MM.1S (cell line): Measurements from ENCODE around the gene ADAMTS12.
"Not testable (repeated sequence)": the region's sequence is repeated elsewhere in the genome, so short reads cannot be mapped to it uniquely, and the experiment has no call there.

ENCODE experiments used
- DNase-seq: peaks from one replicate; pipeline ENCODE4 v3.0.0-alpha.2; 2015
- H2AFZ ChIP-seq: fragments of 300-600 bp; sonication (generic); 2 replicates; pipeline ENCODE4 v1.6.0; 2016; ENCODE audit warnings: antibody characterized with exemption, low read length
- H3F3A ChIP-seq: fragments of 300-600 bp; sonication (generic); 2 replicates; pipeline ENCODE4 v1.6.1; 2016; ENCODE audit warnings: mild to moderate bottlenecking, antibody characterized with exemption, low read length, moderate library complexity, mixed read lengths; ENCODE audit not compliant: insufficient read depth
- H3K27ac ChIP-seq: fragments of 300-600 bp; sonication (generic); 2 replicates; pipeline ENCODE4 v1.5.1; 2016; ENCODE audit warnings: mild to moderate bottlenecking, low read length
- H3K27me3 ChIP-seq: fragments of 300-600 bp; sonication (generic); replicated peaks from 2 replicates; pipeline ENCODE4 v1.6.0; 2016; ENCODE audit warnings: low read length; ENCODE audit not compliant: insufficient read depth
- H3K36me3 ChIP-seq: fragments of 300-600 bp; sonication (generic); replicated peaks from 2 replicates; pipeline ENCODE4 v1.6.1; 2016; ENCODE audit warnings: mild to moderate bottlenecking, low read length, mixed read lengths; ENCODE audit not compliant: insufficient read depth
- H3K4me1 ChIP-seq: fragments of 300-600 bp; sonication (generic); 2 replicates; pipeline ENCODE4 v1.6.1; 2016; ENCODE audit warnings: low read length, mixed read lengths
- H3K4me2 ChIP-seq: fragments of 300-600 bp; sonication (generic); 2 replicates; pipeline ENCODE4 v1.6.0; 2016; ENCODE audit warnings: low read depth, low read length
- H3K4me3 ChIP-seq: fragments of 300-600 bp; sonication (generic); 2 replicates; pipeline ENCODE4 v1.5.1; 2016; ENCODE audit warnings: low read length, mixed read lengths
- H3K79me2 ChIP-seq: fragments of 300-600 bp; sonication (generic); 2 replicates; pipeline ENCODE4 v1.6.1; 2016; ENCODE audit warnings: mixed run types, low read length, mixed read lengths
- H3K9ac ChIP-seq: fragments of 300-600 bp; sonication (generic); 2 replicates; pipeline ENCODE4 v1.6.1; 2016; ENCODE audit warnings: low read length, mixed read lengths
- H3K9me2 ChIP-seq: fragments of 300-600 bp; sonication (generic); replicated peaks from 2 replicates; pipeline ENCODE4 v1.6.1; 2016; ENCODE audit warnings: mild to moderate bottlenecking, low read length, mixed read lengths; ENCODE audit not compliant: insufficient read depth
- H3K9me3 ChIP-seq: fragments of 300-600 bp; sonication (generic); replicated peaks from 2 replicates; pipeline ENCODE4 v1.6.1; 2016; ENCODE audit warnings: mild to moderate bottlenecking, low read length, mixed read lengths; ENCODE audit not compliant: insufficient read depth
- H4K20me1 ChIP-seq: fragments of 300-600 bp; sonication (generic); 2 replicates; pipeline ENCODE4 v1.6.1; 2016; ENCODE audit warnings: mild to moderate bottlenecking, low read length, moderate library complexity, mixed read lengths; ENCODE audit not compliant: insufficient read depth
- EZH2 ChIP-seq: fragments of 300-600 bp; sonication (generic); optimal IDR thresholded peaks from 2 replicates; pipeline ENCODE3; 2017; ENCODE audit warnings: low read depth, mild to moderate bottlenecking, antibody characterized with exemption, low read length, mixed read lengths
- EZH2phosphoT487 ChIP-seq: fragments of 300-600 bp; sonication (generic); IDR thresholded peaks from 2 replicates; pipeline ENCODE4 v1.6.1; 2018; ENCODE audit warnings: antibody characterized with exemption, low read length
- TF ChIP-seq, protein P1 (sequence below): fragments of 300-600 bp; sonication (generic); IDR thresholded peaks from 2 replicates; pipeline ENCODE4 v1.5.1; 2016; ENCODE audit warnings: antibody characterized with exemption, low read length, mixed read lengths

ADAMTS12 gene

DNA sequence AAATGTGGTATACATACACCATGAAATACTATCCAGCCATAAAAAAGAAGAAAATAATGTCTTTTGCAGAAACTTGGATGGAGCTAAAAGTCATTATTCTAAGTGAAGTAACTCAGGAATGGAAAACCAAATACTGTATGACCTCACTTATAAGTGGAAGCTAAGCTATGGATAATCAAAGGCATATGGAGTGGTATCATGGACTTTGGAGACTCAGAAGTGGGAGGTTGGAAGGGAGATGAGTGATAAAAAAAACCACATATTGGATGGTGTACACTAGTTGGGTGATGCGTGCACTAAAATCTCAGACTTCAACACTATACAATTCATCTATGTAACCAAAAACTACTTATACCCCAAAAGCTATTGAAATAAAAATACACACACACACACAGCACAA lies 24.5 kb downstream of the ADAMTS12 start:
- H3K9me2 ChIP-seq = no peaks in the 10 kb centered on the region
- H3F3A ChIP-seq = no peaks in the 10 kb centered on the region
- H4K20me1 ChIP-seq = no peaks in the 10 kb centered on the region
- H3K4me3 ChIP-seq = no peak overlapping the region
- H3K27ac ChIP-seq = no peak overlapping the region
- no peaks in the 10 kb centered on the region for H3K9me3 ChIP-seq
- no peak overlapping the region for H3K9ac ChIP-seq
- no peak for DNase-seq
- H3K4me2 ChIP-seq = no peak overlapping the region
- TF ChIP-seq EZH2phosphoT487 (no peak), EZH2 (no peak)
- TF ChIP-seq, protein P1, sequence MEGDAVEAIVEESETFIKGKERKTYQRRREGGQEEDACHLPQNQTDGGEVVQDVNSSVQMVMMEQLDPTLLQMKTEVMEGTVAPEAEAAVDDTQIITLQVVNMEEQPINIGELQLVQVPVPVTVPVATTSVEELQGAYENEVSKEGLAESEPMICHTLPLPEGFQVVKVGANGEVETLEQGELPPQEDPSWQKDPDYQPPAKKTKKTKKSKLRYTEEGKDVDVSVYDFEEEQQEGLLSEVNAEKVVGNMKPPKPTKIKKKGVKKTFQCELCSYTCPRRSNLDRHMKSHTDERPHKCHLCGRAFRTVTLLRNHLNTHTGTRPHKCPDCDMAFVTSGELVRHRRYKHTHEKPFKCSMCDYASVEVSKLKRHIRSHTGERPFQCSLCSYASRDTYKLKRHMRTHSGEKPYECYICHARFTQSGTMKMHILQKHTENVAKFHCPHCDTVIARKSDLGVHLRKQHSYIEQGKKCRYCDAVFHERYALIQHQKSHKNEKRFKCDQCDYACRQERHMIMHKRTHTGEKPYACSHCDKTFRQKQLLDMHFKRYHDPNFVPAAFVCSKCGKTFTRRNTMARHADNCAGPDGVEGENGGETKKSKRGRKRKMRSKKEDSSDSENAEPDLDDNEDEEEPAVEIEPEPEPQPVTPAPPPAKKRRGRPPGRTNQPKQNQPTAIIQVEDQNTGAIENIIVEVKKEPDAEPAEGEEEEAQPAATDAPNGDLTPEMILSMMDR = no peak
- H3K4me1 ChIP-seq = no peaks in the 10 kb centered on the region
- no peaks in the 10 kb centered on the region for H3K79me2 ChIP-seq
- H3K36me3 ChIP-seq = no peaks in the 10 kb centered on the region
- no peak overlapping the region for H2AFZ ChIP-seq
- H3K27me3 ChIP-seq = no peaks in the 10 kb centered on the region

- not testable (repeated sequence) for H3K9me3 ChIP-seq, H3F3A ChIP-seq, H3K4me3 ChIP-seq, H4K20me1 ChIP-seq, H3K4me1 ChIP-seq, H3K4me2 ChIP-seq, H3K36me3 ChIP-seq, H3K9ac ChIP-seq, H3K27me3 ChIP-seq, H2AFZ ChIP-seq, H3K79me2 ChIP-seq, H3K27ac ChIP-seq, H3K9me2 ChIP-seq
- DNase-seq = peak; percentile 41
Measured at GRCh38 chr5:33859177-33859576, 32.6 kb downstream of the ADAMTS12 start.

GRCh38 chr5:33857037-33857436 lies 34.8 kb downstream of the ADAMTS12 start:
- TF ChIP-seq, protein P1 = no peak
- no peak for TF ChIP-seq EZH2
- TF ChIP-seq EZH2phosphoT487 = no peak
- H3K27ac ChIP-seq = no peak overlapping the region

DNA sequence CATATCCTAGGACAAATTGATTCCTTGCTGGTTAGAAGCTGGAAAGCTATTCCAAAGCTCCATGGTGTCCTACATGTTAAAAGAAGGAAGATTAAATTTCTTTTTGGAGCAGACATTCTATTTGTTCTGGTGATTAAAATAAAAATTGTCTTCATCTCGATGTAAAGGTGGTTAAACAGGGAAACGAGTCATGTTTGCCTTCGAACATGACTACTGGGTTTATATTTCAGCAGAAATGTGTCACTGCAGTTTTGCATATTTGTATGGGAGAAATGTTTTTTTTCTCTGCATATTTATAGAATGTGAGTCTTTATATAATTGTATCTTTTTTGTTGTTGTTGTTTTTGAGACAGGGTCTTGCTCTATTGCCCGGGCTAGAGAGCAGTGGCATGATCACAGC lies 36.4 kb downstream of the ADAMTS12 start:
- H3K79me2 ChIP-seq = no peaks in the 10 kb centered on the region
- no peak overlapping the region for H3K27ac ChIP-seq

More at GRCh38 chr5:33857037-33857436, 34.8 kb downstream of the ADAMTS12 start:
- no peak overlapping the region for H3K4me2 ChIP-seq
- no peaks in the 10 kb centered on the region for H3K9me3 ChIP-seq
- H3K4me3 ChIP-seq = no peak overlapping the region
- no peaks in the 10 kb centered on the region for H3F3A ChIP-seq
- DNase-seq = no peak
- H3K27me3 ChIP-seq = no peaks in the 10 kb centered on the region
- H3K79me2 ChIP-seq = no peaks in the 10 kb centered on the region
- no peaks in the 10 kb centered on the region for H3K9me2 ChIP-seq
- no peaks in the 10 kb centered on the region for H4K20me1 ChIP-seq
- H3K4me1 ChIP-seq = no peaks in the 10 kb centered on the region
- no peaks in the 10 kb centered on the region for H3K36me3 ChIP-seq
- no peak overlapping the region for H3K9ac ChIP-seq
- no peak overlapping the region for H2AFZ ChIP-seq

More for the DNA sequence above, 36.4 kb downstream of the ADAMTS12 start:
- H3K9me3 ChIP-seq = no peaks in the 10 kb centered on the region
- no peak for DNase-seq
- H3K9me2 ChIP-seq = no peaks in the 10 kb centered on the region
- H3K4me2 ChIP-seq = no peak overlapping the region
- no peak overlapping the region for H2AFZ ChIP-seq
- no peak overlapping the region for H3K4me3 ChIP-seq
- peaks cover 6% of the 10 kb centered on the region for H3K4me1 ChIP-seq
- no peak overlapping the region for H3K9ac ChIP-seq
- no peaks in the 10 kb centered on the region for H3K36me3 ChIP-seq
- TF ChIP-seq EZH2 (no peak), EZH2phosphoT487 (no peak)
- TF ChIP-seq, protein P1 = no peak
- no peaks in the 10 kb centered on the region for H4K20me1 ChIP-seq
- no peaks in the 10 kb centered on the region for H3K27me3 ChIP-seq
- H3F3A ChIP-seq = peaks cover 5% of the 10 kb centered on the region
